ENCODE data around the gene FBXW11. TPM values are rescaled to one million over a fixed set of nuclear protein-coding genes. Genes with fewer than 3 reads are reported as not detected.

The FBXW11 gene
- total RNA-seq, 1 donor from 2014 or later: 64.7 TPM

DNA sequence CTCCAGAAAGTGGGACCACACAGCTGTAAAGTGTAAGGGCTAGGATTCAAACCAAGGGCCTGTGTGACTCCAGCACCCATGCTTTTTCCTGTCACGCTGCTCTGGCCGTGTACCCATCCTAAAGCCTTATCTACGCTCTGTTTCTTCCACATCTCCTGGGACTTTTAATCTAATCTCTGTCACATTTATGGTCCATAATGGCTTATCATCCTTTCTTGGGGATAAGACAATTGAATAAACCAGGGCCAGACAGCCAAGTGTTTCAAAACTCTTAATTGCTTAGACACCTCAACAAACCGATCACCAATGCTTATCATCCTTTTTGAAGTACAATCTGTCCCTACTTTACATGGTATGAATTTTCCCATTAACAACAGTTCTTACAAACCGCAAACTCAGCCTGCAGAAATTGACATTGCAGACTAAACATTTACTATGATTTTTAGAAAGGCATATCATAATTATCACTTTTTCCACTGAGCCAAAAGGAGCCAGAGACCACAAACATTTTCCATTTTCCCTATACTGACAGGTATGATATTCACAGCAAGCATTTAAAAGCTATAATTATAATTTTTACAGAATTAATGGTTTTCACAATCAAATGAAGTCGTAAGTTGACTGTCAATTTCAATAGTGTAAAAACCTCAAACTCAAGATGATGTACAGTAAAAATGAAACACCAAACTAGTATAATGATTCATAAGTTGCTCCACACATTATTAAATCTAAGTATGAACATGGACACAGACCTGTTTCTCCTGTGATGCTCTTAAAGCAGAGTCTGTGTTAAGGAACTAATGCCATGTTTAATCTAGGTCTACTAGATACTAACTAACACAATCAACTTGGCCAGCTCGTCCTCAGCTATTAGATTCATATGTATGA, 99.5 kb downstream of the FBXW11 start:
- H3K36me3 Mint-ChIP-seq (ENCODE audit: low read depth, unreplicated experiment): peaks cover 5% of the 10 kb centered on the region
- TF ChIP-seq EZH2 (IDR thresholded peaks at IDR 0.05; ENCODE audit: insufficient read depth, low read length): no peak
- TF ChIP-seq, protein P1, sequence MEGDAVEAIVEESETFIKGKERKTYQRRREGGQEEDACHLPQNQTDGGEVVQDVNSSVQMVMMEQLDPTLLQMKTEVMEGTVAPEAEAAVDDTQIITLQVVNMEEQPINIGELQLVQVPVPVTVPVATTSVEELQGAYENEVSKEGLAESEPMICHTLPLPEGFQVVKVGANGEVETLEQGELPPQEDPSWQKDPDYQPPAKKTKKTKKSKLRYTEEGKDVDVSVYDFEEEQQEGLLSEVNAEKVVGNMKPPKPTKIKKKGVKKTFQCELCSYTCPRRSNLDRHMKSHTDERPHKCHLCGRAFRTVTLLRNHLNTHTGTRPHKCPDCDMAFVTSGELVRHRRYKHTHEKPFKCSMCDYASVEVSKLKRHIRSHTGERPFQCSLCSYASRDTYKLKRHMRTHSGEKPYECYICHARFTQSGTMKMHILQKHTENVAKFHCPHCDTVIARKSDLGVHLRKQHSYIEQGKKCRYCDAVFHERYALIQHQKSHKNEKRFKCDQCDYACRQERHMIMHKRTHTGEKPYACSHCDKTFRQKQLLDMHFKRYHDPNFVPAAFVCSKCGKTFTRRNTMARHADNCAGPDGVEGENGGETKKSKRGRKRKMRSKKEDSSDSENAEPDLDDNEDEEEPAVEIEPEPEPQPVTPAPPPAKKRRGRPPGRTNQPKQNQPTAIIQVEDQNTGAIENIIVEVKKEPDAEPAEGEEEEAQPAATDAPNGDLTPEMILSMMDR (IDR thresholded peaks at IDR 0.05; ENCODE audit: insufficient read depth, low read depth, low read length): no peak
- Histone ChIP-seq H3K4me3 (ENCODE audit: insufficient read depth, low read depth, low read length) (no peak overlapping the region), H3K36me3 (ENCODE audit: insufficient read depth, low read length) (peaks cover 2% of the 10 kb centered on the region), H3K9ac (ENCODE audit: low read length) (no peak overlapping the region), H3K79me2 (ENCODE audit: insufficient read depth, low read length) (peaks cover 54% of the 10 kb centered on the region), H3K27ac (ENCODE audit: low read depth, low read length) (no peak overlapping the region), H3K9me3 (ENCODE audit: insufficient read depth, low read depth, low read length) (no peaks in the 10 kb centered on the region), H4K20me1 (ENCODE audit: insufficient read depth, low read length) (peaks cover 94% of the 10 kb centered on the region), H3K4me2 (ENCODE audit: low read length) (no peak overlapping the region), H3K4me1 (ENCODE audit: insufficient read depth, low read length) (no peaks in the 10 kb centered on the region), H2AFZ (ENCODE audit: low read depth, low read length) (no peak overlapping the region), H3K27me3 (ENCODE audit: insufficient read depth, low read length) (no peaks in the 10 kb centered on the region)
- DNase-seq (ENCODE audit: low read depth) (no peak), FAIRE-seq (no peak)
- H3K9me3 Mint-ChIP-seq (ENCODE audit: unreplicated experiment): no peaks in the 10 kb centered on the region
- no peaks in the 10 kb centered on the region for H3K27me3 Mint-ChIP-seq (ENCODE audit: low read depth, unreplicated experiment)
- H3K4me3 Mint-ChIP-seq (ENCODE audit: unreplicated experiment): no peak overlapping the region
- H3K4me1 Mint-ChIP-seq (ENCODE audit: low read depth, unreplicated experiment): peaks cover 2% of the 10 kb centered on the region
- H3K27ac Mint-ChIP-seq (ENCODE audit: unreplicated experiment): no peak overlapping the region

DNA sequence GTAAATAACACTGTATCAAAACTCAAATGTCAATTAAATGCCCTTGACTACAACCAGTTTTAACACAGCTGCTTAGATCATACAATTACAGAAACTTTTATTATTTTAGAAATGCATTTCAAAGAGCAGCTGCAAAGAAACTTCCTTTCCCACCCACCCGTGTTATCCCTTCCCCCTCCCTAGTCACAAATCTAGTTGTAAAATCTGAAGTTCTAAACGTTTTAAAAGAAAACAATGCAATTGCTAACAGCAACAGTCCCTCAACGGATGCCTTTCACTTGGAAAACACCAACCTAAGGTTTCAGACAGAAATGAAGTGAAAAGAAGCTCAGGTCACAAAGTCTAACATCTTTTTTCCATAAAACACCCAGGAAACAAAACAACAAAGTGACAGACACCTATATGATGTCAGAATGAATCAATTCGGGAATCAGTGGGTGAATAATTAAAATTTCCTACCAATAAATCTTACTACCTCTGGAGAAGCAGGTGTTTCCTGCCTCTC, 100.3 kb downstream of the FBXW11 start:
- FAIRE-seq (no peak), DNase-seq (ENCODE audit: low read depth) (no peak)
- H3K27ac ChIP-seq (ENCODE audit: low read depth, low read length): no peak overlapping the region
- peaks cover 94% of the 10 kb centered on the region for H4K20me1 ChIP-seq (ENCODE audit: insufficient read depth, low read length)
- H3K4me2 ChIP-seq (ENCODE audit: low read length): no peak overlapping the region
- H2AFZ ChIP-seq (ENCODE audit: low read depth, low read length): no peak overlapping the region
- H3K4me3 ChIP-seq (ENCODE audit: insufficient read depth, low read depth, low read length): no peak overlapping the region
- Mint-ChIP-seq H3K36me3 (ENCODE audit: low read depth, unreplicated experiment) (peaks cover 5% of the 10 kb centered on the region), H3K27ac (ENCODE audit: unreplicated experiment) (no peak overlapping the region), H3K4me3 (ENCODE audit: unreplicated experiment) (no peak overlapping the region), H3K27me3 (ENCODE audit: low read depth, unreplicated experiment) (no peaks in the 10 kb centered on the region), H3K4me1 (ENCODE audit: low read depth, unreplicated experiment) (peaks cover 2% of the 10 kb centered on the region), H3K9me3 (ENCODE audit: unreplicated experiment) (no peaks in the 10 kb centered on the region)
- H3K27me3 ChIP-seq (ENCODE audit: insufficient read depth, low read length): no peaks in the 10 kb centered on the region
- H3K9me3 ChIP-seq (ENCODE audit: insufficient read depth, low read depth, low read length): no peaks in the 10 kb centered on the region
- H3K4me1 ChIP-seq (ENCODE audit: insufficient read depth, low read length): no peaks in the 10 kb centered on the region
- H3K9ac ChIP-seq (ENCODE audit: low read length): no peak overlapping the region
- no peak for TF ChIP-seq EZH2 (IDR thresholded peaks at IDR 0.05; ENCODE audit: insufficient read depth, low read length)
- peaks cover 55% of the 10 kb centered on the region for H3K79me2 ChIP-seq (ENCODE audit: insufficient read depth, low read length)
- H3K36me3 ChIP-seq (ENCODE audit: insufficient read depth, low read length): peaks cover 2% of the 10 kb centered on the region

DNA sequence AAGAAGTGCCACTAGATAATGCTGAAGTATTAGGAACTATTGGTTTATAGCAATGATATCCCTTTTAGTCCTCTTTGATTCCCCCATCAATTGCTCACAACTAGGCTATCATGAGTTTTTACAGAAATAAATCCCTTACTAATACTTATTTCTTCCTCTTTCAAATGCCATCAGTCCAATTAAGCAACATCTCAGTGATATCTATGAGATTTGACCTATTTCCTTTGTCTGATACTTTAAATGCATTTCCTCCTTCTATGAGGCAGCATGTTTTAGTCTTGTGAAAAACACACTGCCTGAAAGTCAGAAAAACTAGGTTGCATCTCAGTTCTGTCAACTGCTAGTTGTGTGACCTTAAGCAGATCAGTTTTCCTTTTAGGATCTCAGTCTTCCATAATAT, 101.6 kb downstream of the FBXW11 start:
- Mint-ChIP-seq H3K4me3 (ENCODE audit: unreplicated experiment) (no peak overlapping the region), H3K27me3 (ENCODE audit: low read depth, unreplicated experiment) (no peaks in the 10 kb centered on the region), H3K4me1 (ENCODE audit: low read depth, unreplicated experiment) (peaks cover 3% of the 10 kb centered on the region), H3K9me3 (ENCODE audit: unreplicated experiment) (no peaks in the 10 kb centered on the region), H3K36me3 (ENCODE audit: low read depth, unreplicated experiment) (peaks cover 5% of the 10 kb centered on the region), H3K27ac (ENCODE audit: unreplicated experiment) (no peak overlapping the region)
- Histone ChIP-seq H3K79me2 (ENCODE audit: insufficient read depth, low read length) (peaks cover 59% of the 10 kb centered on the region), H3K27ac (ENCODE audit: low read depth, low read length) (no peak overlapping the region), H3K36me3 (ENCODE audit: insufficient read depth, low read length) (peaks cover 2% of the 10 kb centered on the region), H3K4me1 (ENCODE audit: insufficient read depth, low read length) (no peaks in the 10 kb centered on the region), H3K9me3 (ENCODE audit: insufficient read depth, low read depth, low read length) (no peaks in the 10 kb centered on the region), H2AFZ (ENCODE audit: low read depth, low read length) (no peak overlapping the region), H3K4me3 (ENCODE audit: insufficient read depth, low read depth, low read length) (no peak overlapping the region), H3K9ac (ENCODE audit: low read length) (no peak overlapping the region), H3K4me2 (ENCODE audit: low read length) (no peak overlapping the region), H4K20me1 (ENCODE audit: insufficient read depth, low read length) (peaks cover 97% of the 10 kb centered on the region), H3K27me3 (ENCODE audit: insufficient read depth, low read length) (no peaks in the 10 kb centered on the region)
- no peak for DNase-seq (ENCODE audit: low read depth)
- FAIRE-seq: no peak
- no peak for TF ChIP-seq EZH2 (IDR thresholded peaks at IDR 0.05; ENCODE audit: insufficient read depth, low read length)
- TF ChIP-seq, protein P1 (IDR thresholded peaks at IDR 0.05; ENCODE audit: insufficient read depth, low read depth, low read length): no peak

Data from astrocyte (in vitro differentiated cells and primary cell).